GM23338 (cell line): ENCODE results near the gene EPRS1.

Experiments used
- CTCF ChIP-seq, 2 experiments: fragments of 200-600 bp in 1 of 2; sonication (generic) in 1 of 2; conservative IDR thresholded peaks; 2 replicates each; pipeline versions ENCODE4 v1.5.1 to v1.6.1; 2016 to 2017; ENCODE audit warnings: antibody characterized with exemption in 2 of 2, low read depth in 2 of 2, mild to moderate bottlenecking in 2 of 2, moderate library complexity in 1 of 2
- EZH2phosphoT487 ChIP-seq: fragments of 200-600 bp; sonication (generic); IDR thresholded peaks from one replicate; pipeline ENCODE4 v1.8.1; 2018; ENCODE audit warnings: antibody characterized with exemption; ENCODE audit not compliant: unreplicated experiment
- JUNB ChIP-seq: IDR thresholded peaks from one replicate; pipeline ENCODE4 v1.6.1; 2016; ENCODE audit warnings: antibody characterized with exemption; ENCODE audit not compliant: unreplicated experiment
- POLR2AphosphoS5 ChIP-seq: IDR thresholded peaks from 2 replicates; pipeline ENCODE4 v1.6.1; 2016; ENCODE audit warnings: antibody characterized with exemption, low read depth
- REST ChIP-seq: IDR thresholded peaks from one replicate; pipeline ENCODE4 v1.6.1; 2018; ENCODE audit warnings: antibody characterized with exemption; ENCODE audit not compliant: unreplicated experiment

- TF ChIP-seq CTCF (conservative IDR thresholded peaks at IDR 0.05; ENCODE audit: low read depth in 2 of 2), result no peak
- TF ChIP-seq EZH2phosphoT487, result no peak
- no peak for TF ChIP-seq POLR2AphosphoS5
- no peak for TF ChIP-seq JUNB
- TF ChIP-seq REST, result no peak
Measured at GRCh38 chr1:220001095-220001501, 45.2 kb downstream of the EPRS1 start.
